Right lobe of liver (tissue), 4 donors: Measurements from ENCODE around the gene SERPIND1.
"Not testable (repeated sequence)": the region's sequence is repeated elsewhere in the genome, so short reads cannot be mapped to it uniquely, and the experiment has no call there.

Source experiments
- POLR2A ChIP-seq: fragments of 450-650 bp; IDR thresholded peaks from one replicate; pipeline ENCODE4 v1.6.1; 2017; ENCODE audit warnings: antibody characterized with exemption, mild to moderate bottlenecking
- TF ChIP-seq, protein P1 (sequence below), 4 donors: fragments of 200-600 bp in 3 of 4; fragments of 450-650 bp in 1 of 4; IDR thresholded peaks; one replicate each; pipeline versions ENCODE4 v1.5.1 to v1.8.0; 2016 to 2022; ENCODE audit warnings: antibody characterized with exemption in 4 of 4, mild to moderate bottlenecking in 2 of 4
- donor health status: DM: no; HTN: no; CAD: no.
- donor health status: DM: no; HTN: no; CAD: no.
- donor health status: DM: no; HTN: yes; CAD: no.

DNA sequence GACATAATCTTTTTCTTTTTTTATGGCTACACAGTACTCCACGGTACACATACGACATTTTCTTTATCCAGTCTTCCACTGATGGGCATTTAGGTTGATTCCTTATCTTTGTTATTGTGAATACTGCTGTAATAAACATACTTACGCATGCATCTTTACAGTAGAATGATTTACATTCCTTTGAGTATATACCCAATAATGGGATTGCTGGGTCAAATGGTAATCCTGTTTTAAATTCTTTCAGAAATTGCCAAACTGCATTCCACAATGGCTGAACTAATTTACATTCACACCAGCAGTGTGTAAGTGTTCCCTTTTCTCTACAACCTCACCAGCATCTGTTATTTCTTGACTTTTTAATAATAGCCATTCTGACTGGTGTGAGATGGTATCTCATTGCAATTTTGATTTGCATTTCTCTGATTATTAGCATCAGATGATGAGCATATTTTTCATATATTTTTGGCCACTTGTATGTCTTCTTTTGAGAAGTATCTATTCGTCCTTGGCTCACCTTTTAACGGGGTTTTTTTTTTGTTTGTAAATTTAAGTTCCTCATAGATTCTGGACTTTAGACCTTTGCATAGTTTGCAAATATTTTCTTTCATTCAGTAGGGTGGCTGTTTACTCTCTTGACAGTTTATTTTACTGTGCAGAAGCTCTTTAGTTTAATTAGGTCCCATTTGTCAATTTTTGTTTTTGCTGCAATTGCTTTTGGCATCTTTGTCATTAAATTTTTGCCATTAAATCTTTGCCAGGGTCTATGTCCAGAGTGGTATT, 52.6 kb downstream of the SERPIND1 start:
- TF ChIP-seq, protein P1, sequence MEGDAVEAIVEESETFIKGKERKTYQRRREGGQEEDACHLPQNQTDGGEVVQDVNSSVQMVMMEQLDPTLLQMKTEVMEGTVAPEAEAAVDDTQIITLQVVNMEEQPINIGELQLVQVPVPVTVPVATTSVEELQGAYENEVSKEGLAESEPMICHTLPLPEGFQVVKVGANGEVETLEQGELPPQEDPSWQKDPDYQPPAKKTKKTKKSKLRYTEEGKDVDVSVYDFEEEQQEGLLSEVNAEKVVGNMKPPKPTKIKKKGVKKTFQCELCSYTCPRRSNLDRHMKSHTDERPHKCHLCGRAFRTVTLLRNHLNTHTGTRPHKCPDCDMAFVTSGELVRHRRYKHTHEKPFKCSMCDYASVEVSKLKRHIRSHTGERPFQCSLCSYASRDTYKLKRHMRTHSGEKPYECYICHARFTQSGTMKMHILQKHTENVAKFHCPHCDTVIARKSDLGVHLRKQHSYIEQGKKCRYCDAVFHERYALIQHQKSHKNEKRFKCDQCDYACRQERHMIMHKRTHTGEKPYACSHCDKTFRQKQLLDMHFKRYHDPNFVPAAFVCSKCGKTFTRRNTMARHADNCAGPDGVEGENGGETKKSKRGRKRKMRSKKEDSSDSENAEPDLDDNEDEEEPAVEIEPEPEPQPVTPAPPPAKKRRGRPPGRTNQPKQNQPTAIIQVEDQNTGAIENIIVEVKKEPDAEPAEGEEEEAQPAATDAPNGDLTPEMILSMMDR (IDR thresholded peaks at IDR 0.05): not testable (repeated sequence)
- TF ChIP-seq POLR2A: not testable (repeated sequence)
